Measurements from ENCODE around the gene IL1RAPL1.

The IL1RAPL1 gene

GRCh38 chrX:29834311-29834710, 1247.1 kb downstream of the IL1RAPL1 start:
- FAIRE-seq (no peak), DNase-seq (ENCODE audit: insufficient read length, low spot score) (no peak)

GRCh38 chrX:29834764-29835163, 1247.5 kb downstream of the IL1RAPL1 start:
- DNase-seq (ENCODE audit: insufficient read length, low spot score) (no peak), FAIRE-seq (no peak)

- FAIRE-seq: peak; percentile 70
Observed at GRCh38 chrX:29841750-29842149, 1254.5 kb downstream of the IL1RAPL1 start.

GRCh38 chrX:29842552-29842951, 1255.3 kb downstream of the IL1RAPL1 start:
- FAIRE-seq: no peak
- DNase-seq (ENCODE audit: insufficient read length, low spot score): no peak

More at GRCh38 chrX:29841750-29842149, 1254.5 kb downstream of the IL1RAPL1 start:
- no peak for DNase-seq (ENCODE audit: insufficient read length, low spot score)

- DNase-seq (ENCODE audit: insufficient read length, low spot score) (no peak), FAIRE-seq (no peak)
Observed at GRCh38 chrX:29851857-29852605, 1264.8 kb downstream of the IL1RAPL1 start.

GRCh38 chrX:29852767-29853166, 1265.5 kb downstream of the IL1RAPL1 start:
- DNase-seq (ENCODE audit: insufficient read length, low spot score) (no peak), FAIRE-seq (no peak)

- FAIRE-seq: no peak
- no peak for DNase-seq (ENCODE audit: insufficient read length, low spot score)
Observed at GRCh38 chrX:29858714-29859113, 1271.5 kb downstream of the IL1RAPL1 start.

- FAIRE-seq: no peak
Observed at GRCh38 chrX:29862126-29862677, 1275.0 kb downstream of the IL1RAPL1 start.

GRCh38 chrX:29867971-29868370, 1280.7 kb downstream of the IL1RAPL1 start:
- DNase-seq (ENCODE audit: insufficient read length, low spot score): no peak
- no peak for FAIRE-seq

More at GRCh38 chrX:29862126-29862677, 1275.0 kb downstream of the IL1RAPL1 start:
- DNase-seq (ENCODE audit: insufficient read length, low spot score): no peak

- DNase-seq (ENCODE audit: insufficient read length, low spot score): no peak
- FAIRE-seq: no peak
Observed at GRCh38 chrX:29869837-29870236, 1282.6 kb downstream of the IL1RAPL1 start.

- FAIRE-seq: no peak
Observed at GRCh38 chrX:29870608-29871007, 1283.4 kb downstream of the IL1RAPL1 start.

GRCh38 chrX:29872831-29873230, 1285.6 kb downstream of the IL1RAPL1 start:
- FAIRE-seq (no peak), DNase-seq (ENCODE audit: insufficient read length, low spot score) (no peak)

More at GRCh38 chrX:29870608-29871007, 1283.4 kb downstream of the IL1RAPL1 start:
- DNase-seq (ENCODE audit: insufficient read length, low spot score): no peak

- DNase-seq (ENCODE audit: insufficient read length, low spot score): no peak
- FAIRE-seq: no peak
Observed at GRCh38 chrX:29876733-29877132, 1289.5 kb downstream of the IL1RAPL1 start.

- DNase-seq (ENCODE audit: insufficient read length, low spot score) (no peak), FAIRE-seq (peak; percentile 4)
Observed at GRCh38 chrX:29880977-29881376, 1293.7 kb downstream of the IL1RAPL1 start.

GRCh38 chrX:29890004-29890403, 1302.8 kb downstream of the IL1RAPL1 start:
- FAIRE-seq (no peak), DNase-seq (ENCODE audit: insufficient read length, low spot score) (no peak)

- FAIRE-seq: no peak
- DNase-seq (ENCODE audit: insufficient read length, low spot score): no peak
Observed at GRCh38 chrX:29890646-29891200, 1303.5 kb downstream of the IL1RAPL1 start.

GRCh38 chrX:29902004-29902403, 1314.8 kb downstream of the IL1RAPL1 start:
- FAIRE-seq: no peak
- DNase-seq (ENCODE audit: insufficient read length, low spot score): no peak

GRCh38 chrX:29903360-29903759, 1316.1 kb downstream of the IL1RAPL1 start:
- no peak for DNase-seq (ENCODE audit: insufficient read length, low spot score)
- no peak for FAIRE-seq

GRCh38 chrX:29911673-29912072, 1324.4 kb downstream of the IL1RAPL1 start:
- DNase-seq (ENCODE audit: insufficient read length, low spot score) (no peak), FAIRE-seq (peak; percentile 23)

- FAIRE-seq (no peak), DNase-seq (ENCODE audit: insufficient read length, low spot score) (no peak)
Observed at GRCh38 chrX:29913647-29914046, 1326.4 kb downstream of the IL1RAPL1 start.

- no peak for DNase-seq (ENCODE audit: insufficient read length, low spot score)
Observed at GRCh38 chrX:29922607-29923006, 1335.4 kb downstream of the IL1RAPL1 start.

GRCh38 chrX:29926056-29926455, 1338.8 kb downstream of the IL1RAPL1 start:
- no peak for FAIRE-seq
- no peak for DNase-seq (ENCODE audit: insufficient read length, low spot score)

More at GRCh38 chrX:29922607-29923006, 1335.4 kb downstream of the IL1RAPL1 start:
- FAIRE-seq: no peak
